K562 (cell line): ENCODE data around the gene PNKD. TPM values are rescaled to one million over a fixed set of nuclear protein-coding genes. Genes with fewer than 3 reads are reported as not detected.

Experiments used
- ATAC-seq: fragments of 200-7000 bp; cut with Tn5 transposase; 3 replicates; pipeline ENCODE4 v1.9.1; 2020; ENCODE audit warnings: moderate library complexity
- BruUV-seq: library from RNA; stranded (reverse); fragments of 400-500 nt; replicated peaks from 2 replicates; lab custom pipeline; 2021; lab: Mats Ljungman, UMichigan
- CTCF ChIA-PET: fragments of 300-600 bp; formaldehyde crosslinking; extraction: SDS; loops from one replicate; lab custom pipeline; 2021; ENCODE audit warnings: low intra/inter-chr PET ratio; lab: Yijun Ruan, JAX
- POLR2A ChIA-PET: fragments of 300-600, 350-650 bp; sonication (Branson Sonifier 250); formaldehyde crosslinking; extraction: SDS; loops from one replicate; lab custom pipeline; 2021; ENCODE audit warnings: antibody characterized with exemption, inconsistent platforms; lab: Yijun Ruan, JAX
- DNase-seq, 4 experiments: peaks; one replicate each; pipeline versions ENCODE4 v3.0.0 to v3.0.0-alpha.2; 2011 to 2018; ENCODE audit warnings: low spot score in 3 of 4, mixed read lengths in 3 of 4; ENCODE audit errors: extremely low read depth in 1 of 4
- FAIRE-seq: peaks from 2 replicates; lab custom pipeline; 2011; peaks lifted over from hg19 to GRCh38; lab: Jason Lieb, UNC
- H2AFZ ChIP-seq: 2 replicates; pipeline ENCODE4 v1.6.0; 2011; ENCODE audit warnings: low read depth, low read length, control low read depth, inconsistent platforms
- H3K27ac ChIP-seq: fragments of 200-600 bp; 3 replicates; pipeline ENCODE4 v1.8.0; 2011; ENCODE audit warnings: low read depth, mild to moderate bottlenecking, control low read depth, inconsistent platforms, low read length, moderate library complexity, mixed read lengths; ENCODE audit errors: extremely low read depth
- H3K27me3 ChIP-seq, 2 experiments: fragments of 300-600 bp in 1 of 2; 2 replicates in 1 of 2; 3 replicates in 1 of 2; pipeline versions ENCODE4 v1.6.0 to v1.8.0; 2011; ENCODE audit warnings: inconsistent platforms in 2 of 2, low read length in 2 of 2, mild to moderate bottlenecking in 1 of 2, mixed read lengths in 1 of 2, moderate library complexity in 1 of 2; ENCODE audit not compliant: control insufficient read depth in 2 of 2, insufficient read depth in 2 of 2
- H3K36me3 ChIP-seq: fragments of 300-600 bp; 3 replicates; pipeline ENCODE4 v1.8.0; 2011; ENCODE audit warnings: mild to moderate bottlenecking, low read length, inconsistent platforms; ENCODE audit not compliant: control insufficient read depth, insufficient read depth
- H3K4me1 ChIP-seq, 2 experiments: fragments of 200-600 bp in 1 of 2; replicated peaks in 1 of 2; 2 replicates in 1 of 2; 3 replicates in 1 of 2; pipeline versions ENCODE4 v1.5.1 to v1.8.0; 2011; ENCODE audit warnings: inconsistent platforms in 2 of 2, low read length in 2 of 2, mild to moderate bottlenecking in 1 of 2, mixed read lengths in 1 of 2, moderate library complexity in 1 of 2; ENCODE audit not compliant: control insufficient read depth in 2 of 2, insufficient read depth in 2 of 2
- H3K4me2 ChIP-seq: 2 replicates; pipeline ENCODE4 v1.6.1; 2011; ENCODE audit warnings: low read length, control low read depth, inconsistent platforms, mixed read lengths; ENCODE audit not compliant: insufficient read depth
- H3K4me3 ChIP-seq: fragments of 200-600 bp; sonication (generic), shearing (Covaris generic); 2 replicates; pipeline ENCODE4 v1.5.1; 2016; ENCODE audit warnings: control low read depth, inconsistent platforms
- H3K79me2 ChIP-seq: fragments of 200-600 bp; 3 replicates; pipeline ENCODE4 v1.8.0; 2011; ENCODE audit warnings: low read length, inconsistent platforms; ENCODE audit not compliant: control insufficient read depth, insufficient read depth
- H3K9ac ChIP-seq, 2 experiments: 2 replicates each; pipeline versions ENCODE4 v1.6.0 to v1.6.1; 2011; ENCODE audit warnings: low read depth in 2 of 2, low read length in 2 of 2, control low read depth in 1 of 2, inconsistent platforms in 1 of 2, mild to moderate bottlenecking in 1 of 2, mixed read lengths in 1 of 2; ENCODE audit not compliant: insufficient read depth in 1 of 2
- H3K9me1 ChIP-seq: one replicate; pipeline ENCODE4 v1.6.0; 2011; ENCODE audit warnings: inconsistent platforms, mild to moderate bottlenecking, low read length, moderate library complexity; ENCODE audit not compliant: control insufficient read depth, insufficient read depth
- H3K9me3 ChIP-seq: replicated peaks from 2 replicates; pipeline ENCODE4 v1.5.1; 2011; ENCODE audit warnings: low read depth, low read length, inconsistent platforms; ENCODE audit not compliant: control insufficient read depth, insufficient read depth
- H4K20me1 ChIP-seq: replicated peaks from 2 replicates; pipeline ENCODE4 v1.6.1; 2011; ENCODE audit warnings: low read length, inconsistent platforms, mixed read lengths; ENCODE audit not compliant: control insufficient read depth, insufficient read depth
- CCNT2 ChIP-seq: IDR thresholded peaks from 2 replicates; pipeline ENCODE4 v1.6.1; 2011; ENCODE audit warnings: borderline replicate concordance, low read depth, mild to moderate bottlenecking, moderate library complexity, mixed read lengths, low read length; ENCODE audit not compliant: insufficient read length; ENCODE audit errors: extremely low read depth
- HNRNPH1 ChIP-seq: fragments of 200-400 bp; formaldehyde crosslinking; optimal IDR thresholded peaks from 2 replicates; pipeline ENCODE3; 2017; ENCODE audit warnings: low read depth, mild to moderate bottlenecking, low read length, moderate library complexity
- SNRNP70 ChIP-seq: fragments of 200-400 bp; formaldehyde crosslinking; optimal IDR thresholded peaks from 2 replicates; pipeline ENCODE3; 2017; ENCODE audit warnings: low read depth, low read length
- STAT5A ChIP-seq: IDR thresholded peaks from 2 replicates; pipeline ENCODE4 v1.6.1; 2012; ENCODE audit warnings: low read length, inconsistent platforms, borderline replicate concordance
- ZNF696 ChIP-seq: fragments of 250-450 bp; sonication (Bioruptor Pico); conservative IDR thresholded peaks from 2 replicates; pipeline ENCODE4 v1.4.0; 2020; ENCODE audit warnings: mild to moderate bottlenecking, moderate library complexity
- WGBS: fragments of 100-300 bp; shearing (Covaris generic); methylation state at CpG from one replicate; pipeline ENCODE4 v1.1.6; 2016; ENCODE audit warnings: low coverage, mixed read lengths; ENCODE audit not compliant: insufficient coverage; ENCODE audit errors: missing lambda C conversion rate; 5-methylcytosine and 5-hydroxymethylcytosine counted together
- in situ Hi-C: fragments of 300-500 bp; cut with MboI; formaldehyde crosslinking; loops from 4 replicates; pipeline ENCODE4 v1.15.0; 2018; ENCODE audit warnings: inconsistent platforms, mixed read lengths
- intact Hi-C: fragments of 100-400 bp; cut with micrococcal nuclease; formaldehyde crosslinking; loops from 2 replicates; pipeline ENCODE4 v1.14.2; 2022
- polyA plus RNA-seq, 8 experiments: library from polyadenylated mRNA; depleted of rRNA in 4 of 8; stranded (reverse) in 5 of 8; unstranded in 3 of 8; fragments of >200 nt; fragmentation: Nextera tagmentation in 2 of 8; fragmentation: Illumina TruSeq in 1 of 8; extraction: Ambion mirVana in 2 of 8; extraction: Trizol in 1 of 8; gene quantifications; 2 replicates each; pipeline versions ENCODE4 v1.2.1 to v1.2.3, GENCODE V29; 2011 to 2014; ENCODE audit warnings: inconsistent platforms in 1 of 8, missing spikeins in 1 of 8
- total RNA-seq, 7 experiments: library from RNA; depleted of rRNA in 6 of 7; stranded (reverse); fragments of >200 nt in 6 of 7; fragmentation: Illumina TruSeq in 2 of 7; extraction: Trizol in 2 of 7; gene quantifications; 2 replicates each; pipeline versions ENCODE4 v1.2.1 to v1.2.3, GENCODE V29; 2011 to 2021; ENCODE audit warnings: low replicate concordance in 1 of 7
- TF ChIP-seq, protein P1 (sequence below): fragments of 450-650 bp; formaldehyde crosslinking; IDR thresholded peaks from 2 replicates; pipeline ENCODE4 v1.4.0; 2020; ENCODE audit warnings: mild to moderate bottlenecking, mixed read lengths
- TF ChIP-seq, protein P2 (sequence below): fragments of 250-450 bp; sonication (Bioruptor Pico); IDR thresholded peaks from 2 replicates; pipeline ENCODE4 v1.4.0; 2020

PNKD gene
- total and polyA plus RNA-seq, 9 of the 15 experiments (the other 6 are each of a cell fraction or from before 2014, with no cell fraction given): 26.0 to 105 (median 60.1) TPM

DNA sequence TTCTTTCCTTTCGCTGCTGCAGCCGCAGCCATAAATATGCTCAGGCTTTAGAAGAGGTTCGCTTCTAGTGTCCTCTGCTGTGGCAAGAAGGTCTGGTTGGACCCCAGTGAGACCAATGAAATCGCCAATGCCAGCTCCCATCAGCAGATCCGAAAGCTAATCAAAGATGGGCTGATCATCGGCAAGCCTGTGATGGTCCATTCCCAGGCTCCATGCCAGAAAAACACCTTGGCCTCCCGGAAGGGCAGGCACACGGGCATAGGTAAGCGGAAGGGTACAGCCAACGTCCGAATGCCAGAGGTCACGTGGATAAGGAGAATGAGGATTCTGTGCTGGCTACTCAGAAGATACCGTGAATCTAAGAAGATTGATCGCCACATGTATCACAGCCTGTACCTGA lies 83.7 kb downstream of the PNKD start:
- H3K36me3 ChIP-seq: no peaks in the 10 kb centered on the region
- no peak for TF ChIP-seq HNRNPH1
- ATAC-seq (no peak), FAIRE-seq (no peak), DNase-seq (no peak)
- H3K9me3 ChIP-seq: no peaks in the 10 kb centered on the region
- H3K9me1 ChIP-seq: no peaks in the 10 kb centered on the region
- in situ Hi-C loops: no loop called here
- intact Hi-C loops: no loop called here
- BruUV-seq: no TSS peak
- H3K27ac ChIP-seq: no peak overlapping the region
- H3K4me3 ChIP-seq: no peak overlapping the region
- WGBS: 76% methylated on average over 13 of the region's 14 CpGs
- H2AFZ ChIP-seq: no peak overlapping the region
- no peak overlapping the region for H3K9ac ChIP-seq
- no peak overlapping the region for H3K4me2 ChIP-seq
- CTCF ChIA-PET: no interaction called here
- no peaks in the 10 kb centered on the region for H3K27me3 ChIP-seq
- POLR2A ChIA-PET: no interaction called here
- peaks cover 8 to 10% of the 10 kb centered on the region in 2 experiments; a peak in 4 of 5 replicates for H3K4me1 ChIP-seq
- H4K20me1 ChIP-seq: no peaks in the 10 kb centered on the region
- H3K79me2 ChIP-seq: no peaks in the 10 kb centered on the region

DNA sequence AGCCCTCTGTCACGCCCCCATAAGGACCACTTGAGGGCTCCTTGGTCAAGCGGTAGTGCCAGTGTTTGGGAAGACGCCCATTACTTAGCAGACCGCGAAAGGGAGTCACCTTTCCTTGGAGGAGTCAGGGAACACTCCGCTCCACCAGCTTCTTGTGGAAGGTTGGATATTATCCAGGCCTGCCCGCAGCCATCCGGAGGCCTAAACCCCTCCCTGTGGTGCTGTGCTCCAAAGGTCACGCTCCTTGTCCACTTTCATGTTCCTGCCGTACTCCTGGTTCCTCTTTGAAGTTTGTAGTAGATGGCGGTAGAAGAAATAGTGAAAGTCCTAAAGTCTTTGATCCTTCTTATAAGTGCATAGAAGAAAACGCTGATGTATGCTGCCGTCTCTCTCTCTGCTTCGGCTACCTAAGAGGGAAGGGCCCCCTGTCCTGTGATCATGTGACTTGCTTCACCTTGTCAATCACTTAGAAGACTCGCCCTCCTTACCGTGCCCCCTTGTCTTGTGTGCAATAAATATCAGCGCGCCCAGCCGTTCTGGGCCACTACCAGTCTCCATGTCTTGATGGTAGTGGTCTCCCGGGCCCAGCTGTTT lies 84.6 kb downstream of the PNKD start:
- Histone ChIP-seq H3K27ac (no peak overlapping the region), H3K4me3 (no peak overlapping the region), H3K79me2 (no peaks in the 10 kb centered on the region), H3K9me1 (no peaks in the 10 kb centered on the region), H2AFZ (no peak overlapping the region), H3K4me2 (no peak overlapping the region), H4K20me1 (no peaks in the 10 kb centered on the region), H3K9ac (no peak overlapping the region), H3K27me3 (no peaks in the 10 kb centered on the region), H3K36me3 (no peaks in the 10 kb centered on the region), H3K4me1 (peaks cover 13 to 17% of the 10 kb centered on the region in 2 experiments; a peak in 4 of 5 replicates), H3K9me3 (no peaks in the 10 kb centered on the region)
- TF ChIP-seq STAT5A (no peak), CCNT2 (no peak), ZNF696 (CRISPR knock-in tag) (no peak), SNRNP70 (no peak)
- TF ChIP-seq, protein P1, sequence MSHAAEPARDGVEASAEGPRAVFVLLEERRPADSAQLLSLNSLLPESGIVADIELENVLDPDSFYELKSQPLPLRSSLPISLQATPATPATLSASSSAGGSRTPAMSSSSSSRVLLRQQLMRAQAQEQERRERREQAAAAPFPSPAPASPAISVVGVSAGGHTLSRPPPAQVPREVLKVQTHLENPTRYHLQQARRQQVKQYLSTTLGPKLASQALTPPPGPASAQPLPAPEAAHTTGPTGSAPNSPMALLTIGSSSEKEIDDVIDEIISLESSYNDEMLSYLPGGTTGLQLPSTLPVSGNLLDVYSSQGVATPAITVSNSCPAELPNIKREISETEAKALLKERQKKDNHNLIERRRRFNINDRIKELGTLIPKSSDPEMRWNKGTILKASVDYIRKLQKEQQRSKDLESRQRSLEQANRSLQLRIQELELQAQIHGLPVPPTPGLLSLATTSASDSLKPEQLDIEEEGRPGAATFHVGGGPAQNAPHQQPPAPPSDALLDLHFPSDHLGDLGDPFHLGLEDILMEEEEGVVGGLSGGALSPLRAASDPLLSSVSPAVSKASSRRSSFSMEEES (CRISPR knock-in tag): peak; percentile 23; the same call in 1 of the 2 replicates
- TF ChIP-seq, protein P2, sequence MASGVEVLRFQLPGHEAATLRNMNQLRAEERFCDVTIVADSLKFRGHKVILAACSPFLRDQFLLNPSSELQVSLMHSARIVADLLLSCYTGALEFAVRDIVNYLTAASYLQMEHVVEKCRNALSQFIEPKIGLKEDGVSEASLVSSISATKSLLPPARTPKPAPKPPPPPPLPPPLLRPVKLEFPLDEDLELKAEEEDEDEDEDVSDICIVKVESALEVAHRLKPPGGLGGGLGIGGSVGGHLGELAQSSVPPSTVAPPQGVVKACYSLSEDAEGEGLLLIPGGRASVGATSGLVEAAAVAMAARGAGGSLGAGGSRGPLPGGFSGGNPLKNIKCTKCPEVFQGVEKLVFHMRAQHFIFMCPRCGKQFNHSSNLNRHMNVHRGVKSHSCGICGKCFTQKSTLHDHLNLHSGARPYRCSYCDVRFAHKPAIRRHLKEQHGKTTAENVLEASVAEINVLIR: no peak
- in situ Hi-C loops (loop anchor here (5.0 kb wide), 1 partner anchor 53 kb away; no protein-coding TSS in a partner anchor), intact Hi-C loops (no loop called here)
- FAIRE-seq (no peak), DNase-seq (no peak), ATAC-seq (no peak)
- ChIA-PET CTCF (no interaction called here), POLR2A (interaction anchor here (0.6 kb wide), 1 partner anchor 8 kb away, joined by 3 read pairs; no protein-coding TSS in a partner anchor)
- WGBS: 88% methylated on average over 11 of the region's 20 CpGs
- BruUV-seq: no TSS peak
